K562 (cell line): ENCODE measurements around the gene SARS1. TPM values are rescaled to one million over a fixed set of nuclear protein-coding genes. Genes with fewer than 3 reads are reported as not detected.

Experiments
- CREB1 ChIP-seq, 2 experiments: sonication (generic) in 1 of 2; formaldehyde crosslinking in 1 of 2; IDR thresholded peaks; 2 replicates each; pipeline versions ENCODE4 v1.6.1 to v1.8.0; 2012 to 2022; ENCODE audit warnings: inconsistent platforms in 1 of 2, mild to moderate bottlenecking in 1 of 2, missing genetic modification reagents in 1 of 2, moderate library complexity in 1 of 2
- CTCF ChIP-seq, 3 experiments: IDR thresholded peaks in 2 of 3; conservative IDR thresholded peaks in 1 of 3; 2 replicates each; pipeline ENCODE4 v1.5.1; 2011 to 2012; ENCODE audit warnings: low read length in 3 of 3, mild to moderate bottlenecking in 3 of 3, control low read depth in 2 of 3, improper control_type of control experiment in 1 of 3, inconsistent platforms in 1 of 3, low read depth in 1 of 3, mixed read lengths in 1 of 3, moderate library complexity in 1 of 3; ENCODE audit not compliant: insufficient read depth in 2 of 3
- GATAD2A ChIP-seq: fragments of 450-650 bp; IDR thresholded peaks from 2 replicates; pipeline ENCODE4 v1.6.1; 2017
- HMG20B ChIP-seq: fragments of 250-450 bp; sonication (Bioruptor Pico); IDR thresholded peaks from 2 replicates; pipeline ENCODE4 v1.5.0; 2021; ENCODE audit warnings: mild to moderate bottlenecking
- KLF1 ChIP-seq: fragments of 450-650 bp; IDR thresholded peaks from 2 replicates; pipeline ENCODE4 v1.6.1; 2016; ENCODE audit warnings: missing genetic modification characterization, missing compliant biosample characterization
- LCOR ChIP-seq: sonication (generic); formaldehyde crosslinking; IDR thresholded peaks from 2 replicates; pipeline ENCODE4 v1.8.0; 2022; ENCODE audit warnings: mild to moderate bottlenecking, missing genetic modification reagents
- NFRKB ChIP-seq: fragments of 450-650 bp; IDR thresholded peaks from 2 replicates; pipeline ENCODE4 v1.6.1; 2016; ENCODE audit warnings: low read depth
- NR2C1 ChIP-seq, 2 experiments: fragments of 450-650 bp; IDR thresholded peaks; 2 replicates each; pipeline ENCODE4 v1.6.1; 2017; ENCODE audit warnings: mild to moderate bottlenecking in 2 of 2, antibody characterized with exemption in 1 of 2, inconsistent platforms in 1 of 2, missing compliant biosample characterization in 1 of 2, missing genetic modification characterization in 1 of 2
- NR4A1 ChIP-seq, 2 experiments: fragments of 250-450 bp in 1 of 2; fragments of 450-650 bp in 1 of 2; sonication (Bioruptor Pico) in 1 of 2; IDR thresholded peaks; 2 replicates each; pipeline versions ENCODE4 v1.4.0 to v1.6.1; 2016 to 2020; ENCODE audit warnings: mild to moderate bottlenecking in 2 of 2, missing compliant biosample characterization in 1 of 2, missing genetic modification characterization in 1 of 2, moderate library complexity in 1 of 2
- NUFIP1 ChIP-seq: fragments of 450-650 bp; IDR thresholded peaks from 2 replicates; pipeline ENCODE4 v1.6.1; 2018; ENCODE audit not compliant: partially characterized antibody
- PML ChIP-seq: IDR thresholded peaks from 2 replicates; pipeline ENCODE4 v1.6.1; 2012; ENCODE audit warnings: low read length, inconsistent platforms
- RBM22 ChIP-seq: fragments of 200-400 bp; formaldehyde crosslinking; IDR thresholded peaks from 2 replicates; pipeline ENCODE4 v1.6.1; 2018; ENCODE audit warnings: low read length, low read depth; ENCODE audit not compliant: poor library complexity, severe bottlenecking
- RREB1 ChIP-seq: fragments of 250-450 bp; sonication (Bioruptor Pico); IDR thresholded peaks from 2 replicates; pipeline ENCODE4 v1.4.0; 2020
- SMAD3 ChIP-seq: fragments of 450-650 bp; formaldehyde crosslinking; conservative IDR thresholded peaks from 2 replicates; pipeline ENCODE4 v1.4.0; 2020; ENCODE audit warnings: mild to moderate bottlenecking
- SOX6 ChIP-seq: fragments of 450-650 bp; IDR thresholded peaks from 2 replicates; pipeline ENCODE4 v1.6.1; 2014; ENCODE audit warnings: mild to moderate bottlenecking
- TOE1 ChIP-seq, 2 experiments: fragments of 450-650 bp in 1 of 2; sonication (generic) in 1 of 2; formaldehyde crosslinking in 1 of 2; IDR thresholded peaks; 2 replicates each; pipeline versions ENCODE4 v1.7.1 to v1.8.0; 2016 to 2022; ENCODE audit warnings: borderline replicate concordance in 2 of 2, mild to moderate bottlenecking in 2 of 2, antibody characterized with exemption in 1 of 2, inconsistent platforms in 1 of 2, low read depth in 1 of 2, missing genetic modification reagents in 1 of 2, moderate library complexity in 1 of 2
- ZEB2 ChIP-seq: fragments of 450-650 bp; IDR thresholded peaks from 2 replicates; pipeline ENCODE4 v1.6.1; 2016
- ZNF23 ChIP-seq: fragments of 250-450 bp; sonication (Bioruptor Pico); IDR thresholded peaks from 2 replicates; pipeline ENCODE4 v1.4.0; 2020; ENCODE audit warnings: mild to moderate bottlenecking
- ZNF780A ChIP-seq: fragments of 250-450 bp; sonication (Bioruptor Pico); IDR thresholded peaks from 2 replicates; pipeline ENCODE4 v1.5.0; 2021; ENCODE audit warnings: mild to moderate bottlenecking
- polyA plus RNA-seq, 8 experiments: library from polyadenylated mRNA; depleted of rRNA in 4 of 8; stranded (reverse) in 5 of 8; unstranded in 3 of 8; fragments of >200 nt; fragmentation: Nextera tagmentation in 2 of 8; fragmentation: Illumina TruSeq in 1 of 8; extraction: Ambion mirVana in 2 of 8; extraction: Trizol in 1 of 8; gene quantifications; 2 replicates each; pipeline versions ENCODE4 v1.2.1 to v1.2.3, GENCODE V29; 2011 to 2014; ENCODE audit warnings: inconsistent platforms in 1 of 8, missing spikeins in 1 of 8
- total RNA-seq, 7 experiments: library from RNA; depleted of rRNA in 6 of 7; stranded (reverse); fragments of >200 nt in 6 of 7; fragmentation: Illumina TruSeq in 2 of 7; extraction: Trizol in 2 of 7; gene quantifications; 2 replicates each; pipeline versions ENCODE4 v1.2.1 to v1.2.3, GENCODE V29; 2011 to 2021; ENCODE audit warnings: low replicate concordance in 1 of 7

The SARS1 gene
- total and polyA plus RNA-seq, 9 of the 15 experiments (the other 6 are each of a cell fraction or from before 2014, with no cell fraction given): 221 to 623 (median 254) TPM

DNA sequence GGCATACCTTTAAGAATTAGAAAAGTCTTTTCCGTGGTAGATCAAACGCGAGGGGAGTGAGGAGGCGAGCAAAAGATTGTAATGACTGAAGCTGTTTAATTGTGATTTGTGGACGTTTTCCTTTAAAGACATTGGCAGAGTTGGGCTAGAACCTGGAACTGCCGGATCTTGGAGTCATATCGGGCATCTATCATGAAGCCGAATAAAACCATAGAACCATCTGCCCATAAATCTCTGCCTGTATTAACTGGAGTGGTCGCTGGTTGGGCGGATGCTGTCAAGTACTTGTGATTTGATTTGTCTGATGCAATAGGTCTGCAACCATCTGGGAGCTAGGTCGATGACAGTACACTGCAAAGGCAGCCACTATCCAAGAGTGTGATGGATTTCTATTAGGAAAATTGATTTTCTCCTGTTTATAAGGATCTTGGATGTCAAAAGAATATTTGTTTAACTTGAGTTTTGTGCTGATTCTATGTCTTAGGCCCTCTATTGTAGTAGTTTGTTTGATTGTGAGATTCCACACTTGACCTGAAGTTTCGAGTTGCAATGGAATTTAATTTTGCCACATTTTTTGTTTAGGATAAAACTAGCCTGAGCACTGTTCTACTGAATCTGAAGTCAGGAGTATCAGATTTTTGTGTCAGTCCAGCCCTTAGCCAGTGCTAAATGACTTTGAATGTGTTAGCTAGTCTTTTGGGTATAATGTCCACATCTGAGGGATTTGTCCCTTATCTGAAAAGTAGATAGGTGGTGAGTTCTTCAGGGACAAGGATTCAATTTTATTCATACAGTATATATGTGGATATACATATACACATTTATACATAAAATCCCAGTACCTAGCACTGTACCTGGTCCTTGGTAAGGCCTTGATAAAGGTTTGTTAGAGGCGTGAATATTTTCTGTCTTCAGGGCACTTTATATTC is 1.2 kb downstream of the SARS1 start (continued):
- TF ChIP-seq NR4A1 (CRISPR knock-in tag; IDR thresholded peaks at IDR 0.05) (no peak), NR4A1 (tag; IDR thresholded peaks at IDR 0.05) (peak; percentile 82; the same call in 1 of the 2 replicates), RREB1 (CRISPR knock-in tag) (0 out of 2 replicates have a peak, but pooled peaks have one; percentile 29), NUFIP1 (no peak), CTCF (IDR thresholded peaks at IDR 0.05 in 2 of 3, conservative IDR thresholded peaks at IDR 0.05 in 1 of 3; ENCODE audit: insufficient read depth in 2 of 3, low read depth in 1 of 3, low read length in 3 of 3) (0 out of 6 replicates have a peak, but pooled peaks of 1 of the 3 experiments have one; percentile 3), ZNF780A (CRISPR knock-in tag) (0 out of 2 replicates have a peak, but pooled peaks have one; percentile 21), PML (peak; percentile 73), NR2C1 (IDR thresholded peaks at IDR 0.05) (no peak), NR2C1 (tag; IDR thresholded peaks at IDR 0.05) (peak; percentile 71), SOX6 (peak; percentile 60; the same call in 1 of the 2 replicates), RBM22 (no peak), TOE1 (IDR thresholded peaks at IDR 0.05; ENCODE audit: borderline replicate concordance) (peak; percentile 43; the same call in 1 of the 2 replicates), TOE1 (CRISPR knock-in tag; IDR thresholded peaks at IDR 0.05; ENCODE audit: borderline replicate concordance, low read depth) (no peak), KLF1 (peak; percentile 86), ZNF23 (CRISPR knock-in tag) (no peak), HMG20B (CRISPR knock-in tag) (0 out of 2 replicates have a peak, but pooled peaks have one; percentile 78), GATAD2A (0 out of 2 replicates have a peak, but pooled peaks have one; percentile 43), SMAD3 (CRISPR knock-in tag) (peak; percentile 70; the same call in 1 of the 2 replicates), CREB1 (IDR thresholded peaks at IDR 0.05) (no peak), CREB1 (CRISPR knock-in tag; IDR thresholded peaks at IDR 0.05) (0 out of 2 replicates have a peak, but pooled peaks have one; percentile 17), ZEB2 (peak; percentile 66), NFRKB (peak; percentile 87), LCOR (CRISPR knock-in tag) (0 out of 2 replicates have a peak, but pooled peaks have one; percentile 43)
